ENCODE measurements around the gene MYH10.
"Not testable (repeated sequence)": the region's sequence is repeated elsewhere in the genome, so short reads cannot be mapped to it uniquely, and the experiment has no call there.

The MYH10 gene

GRCh38 chr17:8542599-8543502 lies 87.7 kb downstream of the MYH10 start:
- peak; percentile 11 for DNase-seq

GRCh38 chr17:8539976-8540375 lies 90.5 kb downstream of the MYH10 start:
- DNase-seq, result not testable (repeated sequence)

- DNase-seq, result no peak
These were observed 92.8 kb downstream of the MYH10 start for GRCh38 chr17:8537734-8538133.

GRCh38 chr17:8534498-8535188 lies 95.9 kb downstream of the MYH10 start:
- no peak for DNase-seq

- no peak for DNase-seq
These were observed 98.5 kb downstream of the MYH10 start for GRCh38 chr17:8532021-8532420.

GRCh38 chr17:8522577-8522976 lies 107.9 kb downstream of the MYH10 start:
- no peak for DNase-seq

GRCh38 chr17:8520981-8521380 lies 109.5 kb downstream of the MYH10 start:
- no peak for DNase-seq

- DNase-seq, result no peak
These were observed 111.7 kb downstream of the MYH10 start for GRCh38 chr17:8518850-8519249.

GRCh38 chr17:8518326-8518725 lies 112.2 kb downstream of the MYH10 start:
- no peak for DNase-seq

- DNase-seq, result no peak
These were observed 115.7 kb downstream of the MYH10 start for GRCh38 chr17:8514801-8515200.

GRCh38 chr17:8506145-8506544 lies 124.4 kb downstream of the MYH10 start:
- DNase-seq, result no peak

GRCh38 chr17:8504460-8505207 lies 125.9 kb downstream of the MYH10 start:
- no peak for DNase-seq

GRCh38 chr17:8503807-8504206 lies 126.7 kb downstream of the MYH10 start:
- DNase-seq, result no peak

GRCh38 chr17:8503368-8503767 lies 127.2 kb downstream of the MYH10 start:
- no peak for DNase-seq

GRCh38 chr17:8502126-8502525 lies 128.4 kb downstream of the MYH10 start:
- DNase-seq, result no peak

GRCh38 chr17:8500609-8501008 lies 129.9 kb downstream of the MYH10 start:
- no peak for DNase-seq

GRCh38 chr17:8499614-8500013 lies 130.9 kb downstream of the MYH10 start:
- DNase-seq, result no peak

GRCh38 chr17:8499171-8499570 lies 131.4 kb downstream of the MYH10 start:
- no peak for DNase-seq

- no peak for DNase-seq
These were observed 134.4 kb downstream of the MYH10 start for GRCh38 chr17:8496081-8496480.

GRCh38 chr17:8494506-8495111 lies 135.9 kb downstream of the MYH10 start:
- DNase-seq, result no peak

- no peak for DNase-seq
These were observed 136.5 kb downstream of the MYH10 start for GRCh38 chr17:8494021-8494420.

GRCh38 chr17:8492121-8492520 lies 138.4 kb downstream of the MYH10 start:
- DNase-seq, result no peak
